ENCODE results near the gene TACC2.

Gene TACC2

DNA sequence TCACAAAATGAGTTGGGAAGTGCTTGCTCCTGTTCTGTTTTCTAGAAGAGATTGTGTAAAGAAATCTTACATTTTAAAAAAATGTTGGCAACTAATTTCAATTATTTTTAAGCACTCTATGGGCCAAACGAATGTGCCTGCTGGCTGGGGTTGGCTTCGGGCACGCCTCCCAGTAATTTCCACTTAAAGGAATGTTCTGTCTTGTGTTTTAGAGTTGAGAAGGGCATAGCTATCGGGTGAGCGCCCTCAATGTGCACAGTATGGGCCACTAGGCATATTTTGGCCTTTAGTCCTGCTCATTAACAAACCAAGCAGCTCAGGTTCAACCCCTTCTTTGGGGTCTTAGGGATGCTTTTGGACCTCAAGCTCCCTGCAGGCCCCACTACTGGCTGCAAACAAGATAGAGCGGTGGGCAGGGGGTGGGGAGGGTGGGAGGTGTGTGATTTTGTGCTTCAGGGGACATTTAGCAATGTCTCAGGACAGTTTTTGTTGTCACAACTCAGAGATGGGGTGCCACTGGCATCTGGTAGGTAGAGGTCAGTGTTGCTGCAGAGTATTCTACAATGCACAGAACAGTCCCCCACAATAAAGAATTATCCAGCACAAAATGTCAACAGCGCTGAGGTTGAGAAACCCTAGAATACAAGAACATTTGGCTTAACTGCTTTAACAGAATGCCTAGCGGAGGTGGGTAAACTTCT is 40.7 kb downstream of the TACC2 start:
- DNase-seq = no peak
- no peaks in the 10 kb centered on the region for H3K4me1 Mint-ChIP-seq
- H3K27ac Mint-ChIP-seq = no peak overlapping the region
- ATAC-seq (replicated peaks) = no peak
- no peaks in the 10 kb centered on the region for H3K9me3 Mint-ChIP-seq
- H3K4me3 Mint-ChIP-seq = no peak overlapping the region
- H3K27me3 Mint-ChIP-seq = peaks cover 0 to 18% of the 10 kb centered on the region in 2 donors
- no peaks in the 10 kb centered on the region for H3K36me3 Mint-ChIP-seq

- H3K27me3 Mint-ChIP-seq = peaks cover 0 to 18% of the 10 kb centered on the region in 2 donors
- no peak overlapping the region for H3K27ac Mint-ChIP-seq
Measured at GRCh38 chr10:122030200-122030552, 41.2 kb downstream of the TACC2 start.

GRCh38 chr10:122033224-122033926 is 44.4 kb downstream of the TACC2 start:
- H3K9me3 Mint-ChIP-seq = peaks cover 0 to 1% of the 10 kb centered on the region in 2 donors
- no peak overlapping the region for H3K27ac Mint-ChIP-seq
- ATAC-seq (replicated peaks) (no peak), DNase-seq (no peak)
- no peaks in the 10 kb centered on the region for H3K4me1 Mint-ChIP-seq
- no peaks in the 10 kb centered on the region for H3K36me3 Mint-ChIP-seq
- no peak overlapping the region for H3K4me3 Mint-ChIP-seq
- peaks cover 0 to 28% of the 10 kb centered on the region in 2 donors for H3K27me3 Mint-ChIP-seq

More at GRCh38 chr10:122030200-122030552, 41.2 kb downstream of the TACC2 start:
- Mint-ChIP-seq H3K4me1 (no peaks in the 10 kb centered on the region), H3K36me3 (no peaks in the 10 kb centered on the region), H3K4me3 (no peak overlapping the region), H3K9me3 (no peaks in the 10 kb centered on the region)
- DNase-seq (no peak), ATAC-seq (replicated peaks) (no peak)

GRCh38 chr10:122034149-122034756 is 45.3 kb downstream of the TACC2 start:
- Mint-ChIP-seq H3K36me3 (no peaks in the 10 kb centered on the region), H3K4me1 (no peaks in the 10 kb centered on the region), H3K4me3 (no peak overlapping the region), H3K27ac (no peak overlapping the region), H3K27me3 (peaks cover 2 to 37% of the 10 kb centered on the region in 2 donors), H3K9me3 (peaks cover 0 to 1% of the 10 kb centered on the region in 2 donors)
- ATAC-seq (replicated peaks) (no peak), DNase-seq (no peak)

- H3K27ac Mint-ChIP-seq = no peak overlapping the region
Measured at GRCh38 chr10:122040786-122041185, 51.8 kb downstream of the TACC2 start.

DNA sequence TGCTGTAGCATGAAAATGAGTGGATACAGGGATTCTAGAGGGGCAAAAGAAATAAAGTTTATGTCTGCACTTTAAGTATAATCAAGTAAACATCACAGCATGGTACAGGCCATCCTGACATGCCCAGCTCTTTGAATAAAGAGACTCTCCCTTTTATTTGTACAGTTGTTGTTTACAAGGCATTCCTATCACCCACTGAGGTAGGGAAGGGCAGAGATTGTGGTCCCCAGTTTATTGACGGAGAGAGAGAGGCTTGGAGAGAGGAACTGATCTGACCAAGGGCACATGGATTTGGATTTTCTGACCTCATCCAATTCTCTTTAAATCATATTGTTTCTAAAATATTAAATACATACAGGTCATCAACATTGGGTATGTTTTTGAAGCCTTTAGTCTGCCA is 53.9 kb downstream of the TACC2 start:
- H3K27me3 Mint-ChIP-seq = peaks cover 19 to 23% of the 10 kb centered on the region in 2 donors
- H3K4me3 Mint-ChIP-seq = no peak overlapping the region
- H3K9me3 Mint-ChIP-seq = no peaks in the 10 kb centered on the region

More at GRCh38 chr10:122040786-122041185, 51.8 kb downstream of the TACC2 start:
- ATAC-seq (replicated peaks) = no peak
- peaks cover 19 to 32% of the 10 kb centered on the region in 2 donors for H3K27me3 Mint-ChIP-seq
- no peaks in the 10 kb centered on the region for H3K4me1 Mint-ChIP-seq
- DNase-seq = no peak
- no peaks in the 10 kb centered on the region for H3K36me3 Mint-ChIP-seq
- no peak overlapping the region for H3K4me3 Mint-ChIP-seq
- H3K9me3 Mint-ChIP-seq = no peaks in the 10 kb centered on the region

DNA sequence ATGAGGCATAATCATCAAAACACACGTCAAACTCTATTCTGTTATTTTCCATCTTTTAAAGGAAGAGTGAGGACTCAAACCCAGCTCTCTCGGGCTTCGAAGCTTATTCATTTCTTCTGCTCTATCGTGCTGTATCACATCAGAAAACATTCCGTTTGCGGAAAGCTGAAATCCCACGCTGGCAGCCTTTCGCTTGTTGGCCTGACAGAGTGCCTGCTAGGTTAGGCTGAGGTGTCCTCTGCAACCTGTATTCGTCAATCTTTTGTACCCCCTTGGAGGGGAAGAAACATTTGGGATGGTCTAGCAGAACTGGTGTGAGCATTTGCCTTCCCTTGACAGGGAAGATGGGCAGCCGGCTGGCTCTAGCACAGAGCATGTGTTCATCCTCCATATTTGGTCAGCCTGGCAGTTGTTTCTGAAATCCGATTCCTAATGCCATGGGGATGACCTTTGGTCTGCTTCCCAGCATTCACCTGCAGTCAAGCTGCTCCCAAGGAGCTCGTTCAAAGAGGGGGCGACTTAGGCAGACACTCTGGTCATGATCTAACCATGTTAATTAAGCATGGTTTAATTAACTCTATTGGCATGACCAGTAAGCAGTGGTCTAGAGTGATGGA is 55.2 kb downstream of the TACC2 start:
- no peak overlapping the region for H3K4me3 Mint-ChIP-seq
- peaks cover 14 to 21% of the 10 kb centered on the region in 2 donors for H3K27me3 Mint-ChIP-seq
- no peaks in the 10 kb centered on the region for H3K9me3 Mint-ChIP-seq
- no peaks in the 10 kb centered on the region for H3K4me1 Mint-ChIP-seq
- H3K27ac Mint-ChIP-seq = no peak overlapping the region
- DNase-seq = no peak
- ATAC-seq (replicated peaks) = no peak
- H3K36me3 Mint-ChIP-seq = no peaks in the 10 kb centered on the region

More for the DNA sequence above, 53.9 kb downstream of the TACC2 start:
- H3K36me3 Mint-ChIP-seq = no peaks in the 10 kb centered on the region
- H3K27ac Mint-ChIP-seq = no peak overlapping the region
- no peaks in the 10 kb centered on the region for H3K4me1 Mint-ChIP-seq
- no peak for DNase-seq
- ATAC-seq (replicated peaks) = no peak

DNA sequence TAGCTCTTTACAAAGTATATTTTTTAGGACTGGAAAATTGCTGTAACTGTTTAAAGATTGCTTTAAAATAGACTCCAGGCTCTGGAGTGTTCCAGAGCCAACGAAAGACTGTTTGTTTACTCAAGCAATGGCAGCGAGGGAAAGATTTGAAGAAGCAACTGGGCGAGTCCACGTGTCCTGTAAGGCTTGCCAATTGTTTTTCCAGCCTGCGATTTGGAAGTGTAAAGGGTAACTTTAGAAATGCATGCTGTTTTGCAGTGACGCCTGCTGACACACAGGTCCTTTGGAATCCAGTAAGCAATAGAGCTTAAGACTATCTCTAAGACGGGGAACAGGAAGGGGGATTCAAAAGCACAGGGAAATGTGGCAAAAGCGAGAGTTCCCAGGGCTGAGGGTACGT is 55.8 kb downstream of the TACC2 start:
- Mint-ChIP-seq H3K27me3 (peaks cover 11 to 18% of the 10 kb centered on the region in 2 donors), H3K4me3 (no peak overlapping the region), H3K9me3 (no peaks in the 10 kb centered on the region), H3K36me3 (no peaks in the 10 kb centered on the region), H3K27ac (no peak overlapping the region), H3K4me1 (no peaks in the 10 kb centered on the region)
- no peak for ATAC-seq (replicated peaks)
- no peak for DNase-seq

- Mint-ChIP-seq H3K4me3 (no peak overlapping the region), H3K27ac (no peak overlapping the region), H3K4me1 (no peaks in the 10 kb centered on the region), H3K27me3 (peaks cover 11 to 16% of the 10 kb centered on the region in 2 donors), H3K36me3 (no peaks in the 10 kb centered on the region), H3K9me3 (no peaks in the 10 kb centered on the region)
- DNase-seq (no peak), ATAC-seq (replicated peaks) (no peak)
Measured at GRCh38 chr10:122045212-122045611, 56.2 kb downstream of the TACC2 start.

GRCh38 chr10:122047560-122047959 is 58.6 kb downstream of the TACC2 start:
- ATAC-seq (replicated peaks) = no peak
- no peak for DNase-seq
- H3K4me1 Mint-ChIP-seq = no peaks in the 10 kb centered on the region
- no peak overlapping the region for H3K4me3 Mint-ChIP-seq
- H3K27ac Mint-ChIP-seq = no peak overlapping the region
- peaks cover 11 to 16% of the 10 kb centered on the region in 2 donors for H3K27me3 Mint-ChIP-seq
- H3K9me3 Mint-ChIP-seq = no peaks in the 10 kb centered on the region
- H3K36me3 Mint-ChIP-seq = no peaks in the 10 kb centered on the region

- no peak for DNase-seq
- H3K4me1 Mint-ChIP-seq = no peaks in the 10 kb centered on the region
- H3K27me3 Mint-ChIP-seq = peaks cover 8 to 12% of the 10 kb centered on the region in 2 donors
- H3K9me3 Mint-ChIP-seq = peaks cover 0 to 2% of the 10 kb centered on the region in 2 donors
- H3K4me3 Mint-ChIP-seq = no peak overlapping the region
- ATAC-seq (replicated peaks) = no peak
- H3K36me3 Mint-ChIP-seq = no peaks in the 10 kb centered on the region
- H3K27ac Mint-ChIP-seq = no peak overlapping the region
Measured at GRCh38 chr10:122049076-122049475, 60.1 kb downstream of the TACC2 start.

DNA sequence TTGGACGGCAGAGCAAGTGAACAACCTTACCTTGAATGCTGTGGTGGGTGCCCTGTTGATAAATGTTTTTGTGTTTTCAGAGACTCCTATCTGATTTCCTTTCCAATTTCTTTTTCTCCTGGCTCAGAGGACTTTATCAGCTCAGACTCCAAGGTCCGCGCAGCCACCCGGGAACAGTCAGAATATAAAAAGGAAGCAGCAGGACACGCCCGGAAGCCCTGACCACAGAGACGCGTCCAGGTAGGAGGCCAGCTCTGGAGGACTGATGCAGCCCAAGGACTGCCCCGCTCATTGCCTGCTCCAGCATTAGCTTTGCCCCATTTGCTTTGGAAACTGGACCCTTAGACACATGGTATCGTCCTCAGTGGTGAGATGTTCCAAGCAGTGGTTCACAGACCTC is 61.3 kb downstream of the TACC2 start:
- Mint-ChIP-seq H3K36me3 (no peaks in the 10 kb centered on the region), H3K27me3 (peaks cover 0 to 7% of the 10 kb centered on the region in 2 donors), H3K4me3 (no peak overlapping the region), H3K4me1 (no peaks in the 10 kb centered on the region), H3K27ac (no peak overlapping the region), H3K9me3 (peaks cover 0 to 3% of the 10 kb centered on the region in 2 donors)
- ATAC-seq (replicated peaks) = no peak
- no peak for DNase-seq

DNA sequence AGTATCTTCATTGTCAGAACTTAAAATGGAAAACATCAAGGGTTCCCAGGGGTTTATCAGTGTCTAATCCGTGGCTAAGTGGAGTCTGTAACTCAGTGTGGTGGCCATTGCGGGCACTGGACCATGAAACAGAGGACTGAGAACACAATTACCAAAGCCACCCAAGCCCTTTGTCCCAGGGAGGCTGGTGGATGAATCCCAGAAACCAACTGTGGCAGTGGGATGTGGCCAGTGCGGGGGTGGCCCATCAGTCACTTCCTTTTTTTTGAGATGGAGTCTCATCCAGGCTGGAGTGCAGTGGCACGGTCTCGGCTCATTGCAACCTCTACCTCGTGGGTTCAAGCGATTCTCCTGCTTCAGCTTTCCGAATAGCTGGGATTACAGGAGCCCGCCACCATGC is 61.8 kb downstream of the TACC2 start:
- Mint-ChIP-seq H3K27ac (no peak overlapping the region), H3K9me3 (peaks cover 0 to 3% of the 10 kb centered on the region in 2 donors), H3K4me3 (no peak overlapping the region), H3K27me3 (peaks cover 0 to 3% of the 10 kb centered on the region in 2 donors), H3K4me1 (no peaks in the 10 kb centered on the region), H3K36me3 (no peaks in the 10 kb centered on the region)
- DNase-seq (no peak), ATAC-seq (replicated peaks) (no peak)

- Mint-ChIP-seq H3K4me3 (no peak overlapping the region), H3K27me3 (peaks cover 5 to 7% of the 10 kb centered on the region in 2 donors), H3K9me3 (peaks cover 0 to 3% of the 10 kb centered on the region in 2 donors), H3K36me3 (no peaks in the 10 kb centered on the region), H3K4me1 (no peaks in the 10 kb centered on the region), H3K27ac (no peak overlapping the region)
- ATAC-seq (replicated peaks) (no peak), DNase-seq (no peak)
Measured at GRCh38 chr10:122051609-122052385, 62.8 kb downstream of the TACC2 start.

Measured in stimulated activated naive B cell treated with anti-CD40 and anti-IgM and Interleukin-4, amounts not matched to agents 10 μg/mL and 1 μg/mL and 100 μg/mL, for 72 hours (primary cell).